ENCODE data around the gene NT5M. TPM values are rescaled to one million over a fixed set of nuclear protein-coding genes. Genes with fewer than 3 reads are reported as not detected.

NT5M gene
- total RNA-seq, 4 donors from 2014 or later = 1.5 TPM; not detected in 3

DNA sequence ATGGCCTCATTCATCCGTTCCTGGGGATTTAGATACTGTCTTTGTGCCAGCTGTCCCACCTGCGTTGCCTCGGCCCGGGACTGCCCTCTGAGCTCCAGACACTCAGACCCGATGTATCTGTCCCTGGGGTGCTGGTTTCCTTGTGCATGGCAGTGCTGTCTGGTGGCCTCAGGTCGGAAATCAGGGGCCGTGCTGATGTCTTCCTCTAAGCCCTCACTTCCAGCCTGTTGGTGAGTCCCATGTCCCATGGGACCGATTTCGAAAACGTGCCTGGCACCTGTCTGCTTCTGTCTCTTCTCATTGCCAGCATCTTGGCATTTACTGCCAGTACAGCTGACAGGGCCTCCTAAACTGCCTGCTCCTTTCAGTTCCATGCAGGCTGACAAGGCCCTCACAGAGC is 22.1 kb downstream of the NT5M start:
- TF ChIP-seq POLR2A (IDR thresholded peaks at IDR 0.05) = no peak
- TF ChIP-seq, protein P1, sequence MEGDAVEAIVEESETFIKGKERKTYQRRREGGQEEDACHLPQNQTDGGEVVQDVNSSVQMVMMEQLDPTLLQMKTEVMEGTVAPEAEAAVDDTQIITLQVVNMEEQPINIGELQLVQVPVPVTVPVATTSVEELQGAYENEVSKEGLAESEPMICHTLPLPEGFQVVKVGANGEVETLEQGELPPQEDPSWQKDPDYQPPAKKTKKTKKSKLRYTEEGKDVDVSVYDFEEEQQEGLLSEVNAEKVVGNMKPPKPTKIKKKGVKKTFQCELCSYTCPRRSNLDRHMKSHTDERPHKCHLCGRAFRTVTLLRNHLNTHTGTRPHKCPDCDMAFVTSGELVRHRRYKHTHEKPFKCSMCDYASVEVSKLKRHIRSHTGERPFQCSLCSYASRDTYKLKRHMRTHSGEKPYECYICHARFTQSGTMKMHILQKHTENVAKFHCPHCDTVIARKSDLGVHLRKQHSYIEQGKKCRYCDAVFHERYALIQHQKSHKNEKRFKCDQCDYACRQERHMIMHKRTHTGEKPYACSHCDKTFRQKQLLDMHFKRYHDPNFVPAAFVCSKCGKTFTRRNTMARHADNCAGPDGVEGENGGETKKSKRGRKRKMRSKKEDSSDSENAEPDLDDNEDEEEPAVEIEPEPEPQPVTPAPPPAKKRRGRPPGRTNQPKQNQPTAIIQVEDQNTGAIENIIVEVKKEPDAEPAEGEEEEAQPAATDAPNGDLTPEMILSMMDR (IDR thresholded peaks at IDR 0.05) = no peak
- Histone ChIP-seq H3K9me3 (no peaks in the 10 kb centered on the region), H3K4me1 (no peaks in the 10 kb centered on the region), H3K27ac (no peak overlapping the region), H3K4me3 (no peak overlapping the region), H3K36me3 (no peaks in the 10 kb centered on the region), H3K27me3 (no peaks in the 10 kb centered on the region)
- no peak for DNase-seq

DNA sequence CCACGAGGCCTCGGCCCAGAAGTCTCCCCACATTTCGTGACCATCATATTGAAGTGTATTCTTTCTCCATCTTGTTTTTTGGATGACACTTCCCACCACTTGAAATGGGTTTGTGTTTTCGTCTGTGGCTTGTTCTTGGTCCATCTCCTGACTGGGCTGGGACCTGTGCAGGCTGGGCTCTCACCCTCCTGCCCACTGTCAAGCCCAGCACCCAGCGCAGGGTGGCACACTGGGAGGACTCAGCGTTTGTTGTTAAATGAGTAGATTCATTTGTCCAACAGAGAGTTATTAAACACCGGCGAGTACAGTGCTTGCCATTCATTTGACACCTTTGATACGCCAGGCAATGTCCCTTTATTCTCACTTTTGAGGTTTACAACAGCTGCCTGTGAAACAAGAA is 22.6 kb downstream of the NT5M start:
- Histone ChIP-seq H3K9me3 (no peaks in the 10 kb centered on the region), H3K27me3 (no peaks in the 10 kb centered on the region), H3K4me1 (no peaks in the 10 kb centered on the region), H3K27ac (no peak overlapping the region), H3K36me3 (no peaks in the 10 kb centered on the region), H3K4me3 (no peak overlapping the region)
- DNase-seq = no peak
- no peak for TF ChIP-seq POLR2A (IDR thresholded peaks at IDR 0.05)
- TF ChIP-seq, protein P1 (IDR thresholded peaks at IDR 0.05) = no peak

DNA sequence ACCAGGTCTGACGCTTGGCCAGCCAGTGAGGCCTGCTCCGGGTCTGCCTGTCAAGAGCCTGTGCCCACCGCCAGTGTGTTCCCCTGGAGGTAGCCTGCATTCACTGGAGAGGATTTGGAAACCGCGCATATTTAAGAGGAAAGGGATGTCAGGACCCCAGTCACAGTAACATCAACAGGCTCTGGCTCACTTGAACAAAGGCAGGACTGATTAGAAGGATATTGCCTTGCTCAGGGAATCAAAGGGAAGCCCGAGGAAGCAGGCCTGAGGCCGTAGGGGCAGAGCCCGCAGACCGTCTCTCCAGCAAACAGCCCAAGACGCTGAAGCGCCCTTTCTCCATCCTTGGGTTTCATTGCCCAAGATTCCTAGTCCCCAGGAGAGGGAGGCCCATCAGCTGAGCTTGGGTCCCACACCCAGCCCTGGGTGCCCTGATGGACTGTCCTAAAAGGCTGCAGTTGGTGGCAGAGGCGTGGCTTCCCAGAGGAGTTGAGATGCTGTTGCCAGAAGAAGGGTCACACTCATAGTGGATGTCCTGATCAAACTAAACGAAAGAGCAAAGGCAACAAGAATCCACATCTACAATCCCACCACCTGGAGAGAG is 23.2 kb downstream of the NT5M start:
- TF ChIP-seq, protein P1 (IDR thresholded peaks at IDR 0.05) = no peak
- TF ChIP-seq POLR2A (IDR thresholded peaks at IDR 0.05) = no peak
- Histone ChIP-seq H3K4me3 (no peak overlapping the region), H3K9me3 (no peaks in the 10 kb centered on the region), H3K27me3 (no peaks in the 10 kb centered on the region), H3K27ac (no peak overlapping the region), H3K4me1 (no peaks in the 10 kb centered on the region), H3K36me3 (no peaks in the 10 kb centered on the region)
- DNase-seq = no peak

DNA sequence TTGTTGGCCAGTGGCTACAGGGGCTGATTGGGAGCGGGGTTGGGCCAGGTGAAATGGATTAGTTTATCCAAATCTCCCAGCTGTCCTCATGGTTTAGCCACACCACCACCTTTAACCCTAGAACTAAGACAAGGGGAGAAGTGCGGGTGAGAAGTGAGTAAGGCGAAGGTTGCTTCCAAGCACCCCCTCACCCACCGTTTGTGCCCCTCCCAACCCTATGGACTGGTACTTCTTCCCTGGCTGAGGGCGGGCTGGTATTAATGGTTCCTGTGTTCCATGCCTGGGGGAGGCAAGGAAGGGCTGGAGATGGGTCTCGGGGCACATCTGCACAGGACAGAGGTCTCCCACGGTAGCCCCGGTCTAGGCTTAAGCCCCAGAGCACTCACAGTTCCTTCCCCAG is 25.1 kb downstream of the NT5M start:
- no peak overlapping the region for H3K27ac ChIP-seq
- no peak overlapping the region for H3K4me3 ChIP-seq
- H3K9me3 ChIP-seq = no peaks in the 10 kb centered on the region
- no peaks in the 10 kb centered on the region for H3K4me1 ChIP-seq
- DNase-seq = no peak
- H3K36me3 ChIP-seq = no peaks in the 10 kb centered on the region
- TF ChIP-seq POLR2A (IDR thresholded peaks at IDR 0.05) = no peak
- TF ChIP-seq, protein P1 (IDR thresholded peaks at IDR 0.05) = no peak
- no peaks in the 10 kb centered on the region for H3K27me3 ChIP-seq

DNA sequence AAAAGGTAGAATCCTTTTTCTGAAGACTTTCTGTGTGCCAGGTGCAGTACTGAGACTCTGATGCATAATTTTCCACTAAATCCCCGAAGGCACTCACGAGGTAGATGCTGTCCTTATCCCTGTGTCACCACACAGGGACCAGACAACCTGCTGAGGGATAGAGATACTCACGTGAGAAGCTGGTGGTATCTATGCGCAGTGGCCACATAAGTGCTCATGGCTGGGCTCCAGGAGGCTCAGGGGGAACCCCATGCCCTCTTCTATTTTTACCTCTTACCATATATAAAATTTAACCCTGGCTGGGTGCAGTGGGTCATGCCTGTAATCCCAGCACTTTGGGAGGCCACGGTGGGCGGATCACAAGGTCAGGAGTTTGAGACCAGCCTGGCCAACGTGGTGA is 38.3 kb downstream of the NT5M start:
- no peaks in the 10 kb centered on the region for H3K9me3 ChIP-seq
- no peak for DNase-seq
- no peaks in the 10 kb centered on the region for H3K27me3 ChIP-seq
- H3K36me3 ChIP-seq = no peaks in the 10 kb centered on the region
- no peak overlapping the region for H3K27ac ChIP-seq
- no peak overlapping the region for H3K4me3 ChIP-seq
- TF ChIP-seq, protein P1 (IDR thresholded peaks at IDR 0.05) = no peak
- TF ChIP-seq POLR2A (IDR thresholded peaks at IDR 0.05) = no peak
- no peaks in the 10 kb centered on the region for H3K4me1 ChIP-seq

Data from Peyer's patch (tissue), 4 donors.